B cell (primary cell): Measurements from ENCODE around the gene PIK3CA. TPM values are rescaled to one million over a fixed set of nuclear protein-coding genes. Genes with fewer than 3 reads are reported as not detected.

Source experiments
- ATAC-seq: fragments of 200-7000 bp; cut with Tn5 transposase; one replicate; pipeline ENCODE4 v1.10.0; 2021; ENCODE audit warnings: low read depth, mild to moderate bottlenecking, moderate number of reproducible peaks, moderate library complexity
- CTCF ChIA-PET: fragments of 350-600 bp; sonication (Branson Sonifier 250); formaldehyde crosslinking; loops from one replicate; lab custom pipeline; 2021; ENCODE audit warnings: antibody characterized with exemption, inconsistent platforms; lab: Charles Lee
- POLR2A ChIA-PET: fragments of 350-600 bp; sonication (Branson Sonifier 250); formaldehyde crosslinking; loops from one replicate; lab custom pipeline; 2021; ENCODE audit warnings: antibody characterized with exemption; lab: Charles Lee
- DNase-seq: peaks from one replicate; pipeline ENCODE4 v3.0.0; 2013
- H2AFZ ChIP-seq: 2 replicates; pipeline ENCODE4 v1.6.1; 2012; ENCODE audit warnings: mild to moderate bottlenecking, low read depth, low read length; ENCODE audit not compliant: insufficient read depth, poor library complexity, severe bottlenecking
- H3K27ac ChIP-seq, 2 donors: 1 replicate in 1 of 2; 2 replicates in 1 of 2; pipeline ENCODE4 v1.5.1; 2012 to 2013; ENCODE audit warnings: low read length in 2 of 2, mild to moderate bottlenecking in 2 of 2, moderate library complexity in 1 of 2
- H3K27me3 ChIP-seq, 4 experiments: fragments of 200-600 bp in 1 of 4; sonication (generic) in 1 of 4; replicated peaks in 1 of 4; 1 replicate in 2 of 4; 2 replicates in 2 of 4; pipeline versions ENCODE4 v1.6.1 to v1.7.0; 2013 to 2016; ENCODE audit warnings: low read length in 3 of 4, mild to moderate bottlenecking in 2 of 4, mixed read lengths in 1 of 4, moderate library complexity in 1 of 4; ENCODE audit not compliant: insufficient read depth in 4 of 4, control insufficient read depth in 3 of 4; ENCODE audit errors: control extremely low read depth in 1 of 4
- H3K36me3 ChIP-seq, 2 experiments: replicated peaks in 1 of 2; 1 replicate in 1 of 2; 2 replicates in 1 of 2; pipeline versions ENCODE4 v1.6.1 to v1.7.1; 2013; ENCODE audit warnings: low read length in 1 of 2; ENCODE audit not compliant: insufficient read depth in 2 of 2, control insufficient read depth in 1 of 2; ENCODE audit errors: control extremely low read depth in 1 of 2, extremely low read depth in 1 of 2
- H3K4me1 ChIP-seq, 2 donors: fragments of 200-600 bp in 1 of 2; sonication (generic) in 1 of 2; 1 replicate in 1 of 2; 2 replicates in 1 of 2; pipeline versions ENCODE4 v1.5.1 to v1.6.1; 2013 to 2017; ENCODE audit warnings: low read length in 2 of 2; ENCODE audit not compliant: control insufficient read depth in 2 of 2, insufficient read depth in 2 of 2
- H3K4me2 ChIP-seq: replicated peaks from 2 replicates; pipeline ENCODE3; 2012; ENCODE audit warnings: mild to moderate bottlenecking, low read depth, low read length; ENCODE audit not compliant: poor library complexity, severe bottlenecking
- H3K4me3 ChIP-seq, 5 experiments: fragments of 200-600 bp in 1 of 5; sonication (generic) in 1 of 5; 1 replicate in 3 of 5; 2 replicates in 2 of 5; pipeline versions ENCODE4 v1.5.1 to v1.7.0; 2011 to 2016; ENCODE audit warnings: low read length in 4 of 5, mild to moderate bottlenecking in 4 of 5, low read depth in 2 of 5, control low read depth in 1 of 5, moderate library complexity in 1 of 5; ENCODE audit not compliant: insufficient read depth in 1 of 5; ENCODE audit errors: control extremely low read depth in 1 of 5, extremely low read depth in 1 of 5
- H3K79me2 ChIP-seq: fragments of 200-600 bp; sonication (generic); one replicate; pipeline ENCODE4 v1.6.0; 2016; ENCODE audit warnings: low read length; ENCODE audit not compliant: control insufficient read depth, insufficient read depth
- H3K9ac ChIP-seq: fragments of 200-600 bp; sonication (generic); 2 replicates; pipeline ENCODE4 v1.6.1; 2017; ENCODE audit warnings: mild to moderate bottlenecking, low read length, moderate library complexity
- H3K9me3 ChIP-seq, 3 donors: one replicate each; pipeline versions ENCODE4 v1.6.1 to v1.7.1; 2013; ENCODE audit warnings: low read length in 2 of 3; ENCODE audit not compliant: control insufficient read depth in 2 of 3, insufficient read depth in 1 of 3; ENCODE audit errors: control extremely low read depth in 1 of 3
- H4K20me1 ChIP-seq: 2 replicates; pipeline ENCODE4 v1.6.0; 2012; ENCODE audit warnings: mild to moderate bottlenecking, low read length; ENCODE audit not compliant: insufficient read depth, control insufficient read depth, poor library complexity, severe bottlenecking
- H3K27ac Mint-ChIP-seq: one replicate; pipeline ENCODE4 v1.8.0; 2021; ENCODE audit warnings: mixed read lengths
- H3K27me3 Mint-ChIP-seq: one replicate; pipeline ENCODE4 v1.8.0; 2021; ENCODE audit warnings: mixed read lengths
- H3K4me1 Mint-ChIP-seq: one replicate; pipeline ENCODE4 v1.8.0; 2021; ENCODE audit warnings: mixed read lengths
- H3K4me3 Mint-ChIP-seq: one replicate; pipeline ENCODE4 v1.8.0; 2021; ENCODE audit warnings: mixed read lengths
- H3K9me3 Mint-ChIP-seq: one replicate; pipeline ENCODE4 v1.8.0; 2022; ENCODE audit warnings: mixed read lengths; ENCODE audit not compliant: insufficient read depth
- EZH2 ChIP-seq: IDR thresholded peaks from 2 replicates; pipeline ENCODE4 v1.6.1; 2012; ENCODE audit warnings: borderline replicate concordance, low read depth, mild to moderate bottlenecking, moderate library complexity, low read length; ENCODE audit not compliant: insufficient read depth, poor library complexity, severe bottlenecking
- WGBS: methylation state at CpG from one replicate; pipeline ENCODE4 v1.1.5; 2013; ENCODE audit warnings: missing lambda C conversion rate; ENCODE audit not compliant: insufficient coverage; 5-methylcytosine and 5-hydroxymethylcytosine counted together
- intact Hi-C: fragments of 100-400 bp; cut with micrococcal nuclease; formaldehyde crosslinking; loops from one replicate; pipeline ENCODE4 v1.10.0; 2022
- polyA plus RNA-seq: library from polyadenylated mRNA; depleted of rRNA; stranded (reverse); fragments of >200 nt; gene quantifications from 2 replicates; pipeline ENCODE4 v1.2.3, GENCODE V29; 2012
- total RNA-seq, 2 donors: library from RNA; stranded (reverse); fragments of 120-200 nt in 1 of 2; gene quantifications; 1 replicate in 1 of 2; 2 replicates in 1 of 2; pipeline versions ENCODE4 v1.2.3 to v1.2.4, GENCODE V29; 2013 to 2022
- TF ChIP-seq, protein P1 (sequence below): fragments of 200-600 bp; IDR thresholded peaks from one replicate; pipeline ENCODE4 v1.8.0; 2022; ENCODE audit warnings: antibody characterized with exemption, mild to moderate bottlenecking

The PIK3CA gene
- total and polyA plus RNA-seq, 2 donors (not counting 1 experiment from before 2014, with no cell fraction given): 6.4 to 61.8 TPM

GRCh38 chr3:179156775-179157174 lies 8.6 kb downstream of the PIK3CA start:
- H3K27ac ChIP-seq: no peak overlapping the region
- no peak overlapping the region for H2AFZ ChIP-seq
- H3K79me2 ChIP-seq: peaks cover 98% of the 10 kb centered on the region
- peaks cover 7 to 17% of the 10 kb centered on the region in 2 donors for H3K4me1 ChIP-seq
- no peaks in the 10 kb centered on the region for H3K27me3 ChIP-seq
- no peaks in the 10 kb centered on the region for H3K27me3 Mint-ChIP-seq
- peaks cover 0 to 4% (median 0%) of the 10 kb centered on the region in 3 donors for H3K9me3 ChIP-seq
- H4K20me1 ChIP-seq: peaks cover 51% of the 10 kb centered on the region
- H3K9me3 Mint-ChIP-seq: no peaks in the 10 kb centered on the region
- DNase-seq (no peak), ATAC-seq (no peak)
- ChIA-PET POLR2A (interaction anchor here (0.7 kb wide), 1 partner anchor 9 kb away, joined by 3 read pairs; no protein-coding TSS in a partner anchor), CTCF (no interaction called here)
- H3K4me1 Mint-ChIP-seq: peaks cover 65% of the 10 kb centered on the region
- intact Hi-C loops: no loop called here
- no peak overlapping the region for H3K4me2 ChIP-seq
- no peak overlapping the region for H3K9ac ChIP-seq
- H3K27ac Mint-ChIP-seq: no peak overlapping the region
- H3K36me3 ChIP-seq: peaks cover 0 to 2% of the 10 kb centered on the region in 2 experiments
- no CpG with 5 or more reads among the region's 1 CpG for WGBS
- no peak overlapping the region for H3K4me3 ChIP-seq
- no peak overlapping the region for H3K4me3 Mint-ChIP-seq
- TF ChIP-seq EZH2: no peak
- TF ChIP-seq, protein P1, sequence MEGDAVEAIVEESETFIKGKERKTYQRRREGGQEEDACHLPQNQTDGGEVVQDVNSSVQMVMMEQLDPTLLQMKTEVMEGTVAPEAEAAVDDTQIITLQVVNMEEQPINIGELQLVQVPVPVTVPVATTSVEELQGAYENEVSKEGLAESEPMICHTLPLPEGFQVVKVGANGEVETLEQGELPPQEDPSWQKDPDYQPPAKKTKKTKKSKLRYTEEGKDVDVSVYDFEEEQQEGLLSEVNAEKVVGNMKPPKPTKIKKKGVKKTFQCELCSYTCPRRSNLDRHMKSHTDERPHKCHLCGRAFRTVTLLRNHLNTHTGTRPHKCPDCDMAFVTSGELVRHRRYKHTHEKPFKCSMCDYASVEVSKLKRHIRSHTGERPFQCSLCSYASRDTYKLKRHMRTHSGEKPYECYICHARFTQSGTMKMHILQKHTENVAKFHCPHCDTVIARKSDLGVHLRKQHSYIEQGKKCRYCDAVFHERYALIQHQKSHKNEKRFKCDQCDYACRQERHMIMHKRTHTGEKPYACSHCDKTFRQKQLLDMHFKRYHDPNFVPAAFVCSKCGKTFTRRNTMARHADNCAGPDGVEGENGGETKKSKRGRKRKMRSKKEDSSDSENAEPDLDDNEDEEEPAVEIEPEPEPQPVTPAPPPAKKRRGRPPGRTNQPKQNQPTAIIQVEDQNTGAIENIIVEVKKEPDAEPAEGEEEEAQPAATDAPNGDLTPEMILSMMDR: no peak

- TF ChIP-seq, protein P1: no peak
- no peak for TF ChIP-seq EZH2
- no peaks in the 10 kb centered on the region for H3K27me3 Mint-ChIP-seq
- no peak overlapping the region for H3K4me3 ChIP-seq
- intact Hi-C loops: loop anchor here (2.0 kb wide), 1 partner anchor 16 kb away; no protein-coding TSS in a partner anchor
- ATAC-seq (no peak), DNase-seq (no peak)
- H3K9me3 ChIP-seq: peaks cover 0 to 4% (median 0%) of the 10 kb centered on the region in 3 donors
- H3K4me1 ChIP-seq: peaks cover 10 to 23% of the 10 kb centered on the region in 2 donors
- no peak overlapping the region for H3K9ac ChIP-seq
- H3K79me2 ChIP-seq: peaks cover 87% of the 10 kb centered on the region
- H3K4me3 Mint-ChIP-seq: peak overlapping the region; percentile 13
- H3K27ac Mint-ChIP-seq: no peak overlapping the region
- H3K27ac ChIP-seq: no peak overlapping the region
- CTCF ChIA-PET: interaction anchor here (1.8 kb wide), 1 partner anchor 9 kb away, joined by 5 read pairs; no protein-coding TSS in a partner anchor
- peaks cover 62% of the 10 kb centered on the region for H3K4me1 Mint-ChIP-seq
- peaks cover 52% of the 10 kb centered on the region for H4K20me1 ChIP-seq
- H3K9me3 Mint-ChIP-seq: no peaks in the 10 kb centered on the region
- peaks cover 0 to 2% of the 10 kb centered on the region in 2 experiments for H3K36me3 ChIP-seq
- no peak overlapping the region for H2AFZ ChIP-seq
- POLR2A ChIA-PET: no interaction called here
- no CpG with 5 or more reads among the region's 6 CpGs for WGBS
- H3K4me2 ChIP-seq: no peak overlapping the region
- no peaks in the 10 kb centered on the region for H3K27me3 ChIP-seq
Observed at GRCh38 chr3:179158336-179159039, 10.3 kb downstream of the PIK3CA start.
